ENCODE measurements around the gene FBRSL1.

The FBRSL1 gene

DNA sequence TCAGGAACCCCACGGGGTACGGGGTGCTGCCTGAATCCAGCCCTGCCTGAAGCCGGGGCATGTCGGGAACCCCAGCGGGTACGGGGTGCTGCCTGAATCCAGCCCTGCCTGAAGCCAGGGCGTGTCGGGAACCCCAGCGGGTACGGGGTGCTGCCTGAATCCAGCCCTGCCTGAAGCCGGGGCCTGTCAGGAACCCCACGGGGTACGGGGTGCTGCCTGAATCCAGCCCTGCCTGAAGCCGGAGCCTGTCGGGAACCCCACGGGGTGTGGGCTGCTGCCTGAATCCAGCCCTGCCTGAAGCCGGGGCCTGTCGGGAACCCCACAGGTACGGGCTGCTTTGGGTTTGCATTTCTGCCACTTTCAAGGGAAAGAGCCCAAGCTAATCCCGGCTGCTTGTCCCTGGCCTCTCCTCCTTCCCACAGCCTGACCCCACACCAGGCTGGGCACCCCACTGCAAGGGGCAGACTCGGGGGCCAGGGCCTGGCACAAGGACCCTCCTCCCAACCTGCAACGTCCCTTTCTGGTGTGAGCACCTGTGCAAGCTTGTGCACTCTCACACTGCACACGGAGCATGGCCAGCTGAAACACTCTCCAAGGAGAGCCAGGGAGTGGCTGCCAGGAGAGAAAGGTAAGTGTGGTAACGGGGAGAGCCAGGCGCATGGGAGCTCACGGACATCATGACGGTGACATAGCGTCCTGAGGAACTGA lies 5.6 kb upstream of the FBRSL1 start:
- no peak for DNase-seq (ENCODE audit: low read depth)

DNA sequence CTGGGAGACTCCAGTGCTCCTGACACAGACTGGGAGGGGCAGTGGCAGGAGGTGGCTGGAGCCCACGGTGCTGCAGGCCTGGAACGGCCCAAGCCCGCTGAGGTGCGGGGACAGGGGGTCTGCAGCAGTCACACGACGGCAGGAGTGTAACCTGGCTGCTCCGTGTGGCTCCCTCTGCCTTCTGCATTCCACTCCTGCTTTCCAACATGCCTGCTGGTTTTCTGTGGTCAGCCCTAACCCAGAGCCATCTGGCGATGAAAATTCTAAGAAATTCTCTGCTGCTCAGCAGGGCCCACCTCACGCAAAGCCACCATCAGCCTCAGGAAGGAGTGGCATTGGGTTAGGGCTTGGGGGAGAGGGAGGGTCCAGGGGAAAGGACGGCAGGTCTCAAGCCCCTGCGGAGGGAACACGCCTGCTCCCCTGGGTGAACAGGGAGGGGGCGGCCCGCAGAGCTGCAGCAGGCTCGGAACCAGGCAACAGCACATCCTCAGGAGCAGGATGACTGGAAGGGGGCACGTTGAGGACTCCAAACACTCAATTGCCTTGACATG lies 5.0 kb upstream of the FBRSL1 start:
- DNase-seq (ENCODE audit: low read depth) = no peak

DNA sequence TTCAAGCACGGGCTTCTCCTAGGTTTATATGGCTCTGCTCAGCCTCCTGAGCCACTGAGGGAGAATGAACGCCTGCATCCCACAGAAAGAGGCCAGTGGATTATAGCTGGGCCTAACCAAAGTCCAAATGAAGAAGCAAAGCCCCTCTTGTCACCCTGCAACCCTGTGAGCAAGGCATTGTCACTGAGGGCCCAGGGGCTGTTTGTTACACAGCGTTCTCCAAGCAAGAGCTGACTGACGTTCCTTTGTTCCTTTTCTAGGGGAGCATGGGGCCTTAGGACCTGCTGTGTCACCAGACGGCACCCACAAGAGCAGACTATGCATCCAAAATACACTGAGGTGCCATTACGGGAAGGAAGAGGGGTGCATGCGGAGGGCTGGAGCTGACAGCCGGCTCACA lies 4.3 kb upstream of the FBRSL1 start:
- no peak for DNase-seq (ENCODE audit: low read depth)

DNA sequence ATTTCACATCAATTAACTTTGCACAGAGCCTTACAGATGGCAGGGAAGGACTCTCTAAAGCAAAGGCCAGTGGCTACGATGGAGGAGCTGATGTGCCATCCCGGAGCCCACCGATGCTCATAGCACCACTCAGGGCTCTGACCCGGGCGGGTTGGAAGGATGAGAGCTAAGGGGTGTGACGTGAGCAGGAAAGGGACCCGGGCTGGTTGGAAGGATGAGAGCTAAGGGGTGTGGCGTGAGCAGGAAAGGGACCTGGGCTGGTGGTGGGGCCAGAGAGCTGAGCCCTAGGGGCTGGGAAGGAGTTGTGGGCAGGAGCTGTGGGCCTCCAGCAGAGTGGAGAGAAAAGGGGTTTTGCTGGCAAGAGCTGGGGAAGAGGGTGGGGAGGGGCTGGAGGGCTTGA lies 3.8 kb upstream of the FBRSL1 start:
- no peak for DNase-seq (ENCODE audit: low read depth)

DNA sequence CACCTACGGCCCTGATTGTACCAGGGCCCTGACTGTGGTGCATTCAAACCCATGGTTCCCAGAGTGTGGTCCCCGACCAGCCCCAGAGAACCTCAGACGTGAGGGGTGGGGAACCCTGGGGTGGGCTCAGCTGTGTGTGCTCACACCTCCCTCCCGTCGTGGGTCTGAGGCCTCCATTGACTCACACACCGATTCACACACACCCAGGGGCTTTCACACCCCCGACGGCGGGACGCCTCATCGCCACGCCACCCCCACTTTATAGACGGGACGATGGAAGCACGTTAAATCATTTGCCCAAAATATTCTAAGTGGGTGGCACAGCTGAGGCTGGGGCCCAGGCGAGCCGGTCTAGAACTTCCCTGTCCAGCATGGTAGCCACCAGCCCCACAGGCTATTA lies 3.4 kb upstream of the FBRSL1 start:
- DNase-seq (ENCODE audit: low read depth) = no peak

DNA sequence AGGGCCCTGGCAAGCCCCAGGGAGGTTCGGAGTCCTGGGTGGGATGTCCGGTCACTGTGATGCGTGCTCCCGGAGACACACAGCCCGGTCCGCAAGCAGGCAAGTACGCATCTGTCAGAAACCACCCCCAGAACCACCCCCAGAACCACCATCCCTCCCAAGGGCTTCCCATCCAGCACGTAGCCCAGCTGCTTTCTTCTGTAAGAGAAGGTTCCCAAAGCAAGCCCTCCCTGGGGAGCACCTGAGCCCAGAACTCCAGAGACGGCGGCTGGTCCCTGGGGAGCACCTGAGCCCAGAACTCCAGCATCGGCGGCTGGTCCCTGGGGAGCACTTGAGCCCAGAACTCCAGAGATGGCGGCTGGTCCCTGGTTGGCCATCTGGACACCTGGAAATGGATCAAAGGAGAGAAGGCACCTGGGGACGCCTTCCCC lies 2.6 kb upstream of the FBRSL1 start:
- DNase-seq (ENCODE audit: low read depth) = no peak

DNA sequence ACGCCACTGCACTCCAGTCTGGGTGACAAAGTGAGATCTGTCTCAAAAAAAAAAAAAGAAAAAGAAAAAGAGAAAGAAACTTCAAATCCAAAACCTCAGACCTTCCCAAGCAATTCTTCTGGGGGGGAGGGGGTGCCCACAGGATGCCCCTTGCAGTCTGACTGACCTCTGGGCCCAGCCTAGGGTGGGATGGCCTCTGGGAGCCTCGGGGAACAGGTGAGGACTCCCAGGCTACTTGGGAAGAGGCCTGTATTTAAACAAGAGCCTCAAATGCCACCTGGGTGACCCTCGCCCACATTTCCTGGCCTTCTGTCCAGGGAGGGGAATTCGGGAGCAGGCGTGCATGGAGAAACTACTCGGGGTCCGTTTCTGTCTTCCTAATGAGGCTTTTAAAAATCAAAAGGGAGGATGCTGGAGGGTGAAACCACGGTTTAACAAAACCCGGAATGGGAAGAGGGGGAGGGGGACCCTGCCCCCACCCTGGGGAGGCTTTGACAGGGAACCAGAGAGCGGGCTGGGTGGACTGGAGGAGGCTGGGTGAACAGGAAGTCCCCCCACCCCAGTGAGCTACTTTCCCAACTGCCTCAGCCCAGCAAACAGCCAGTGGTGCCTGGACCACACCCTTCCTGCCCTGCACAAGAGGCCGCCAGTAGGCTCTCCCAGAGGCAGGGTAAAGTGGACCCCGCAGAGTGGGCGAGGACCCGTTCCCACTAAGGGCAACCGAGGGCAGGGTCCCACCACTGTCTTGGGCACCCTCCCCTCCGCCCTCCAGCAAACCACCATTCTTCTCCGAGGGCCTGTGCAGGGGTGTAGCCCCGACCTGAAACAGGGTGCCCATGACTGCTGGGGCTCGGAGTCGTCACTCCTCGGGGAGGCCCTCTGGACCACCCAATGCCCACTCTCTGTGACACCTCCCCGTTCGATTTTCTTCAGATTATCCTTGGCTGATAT lies 1.5 kb upstream of the FBRSL1 start:
- DNase-seq (ENCODE audit: low read depth) = no peak

DNA sequence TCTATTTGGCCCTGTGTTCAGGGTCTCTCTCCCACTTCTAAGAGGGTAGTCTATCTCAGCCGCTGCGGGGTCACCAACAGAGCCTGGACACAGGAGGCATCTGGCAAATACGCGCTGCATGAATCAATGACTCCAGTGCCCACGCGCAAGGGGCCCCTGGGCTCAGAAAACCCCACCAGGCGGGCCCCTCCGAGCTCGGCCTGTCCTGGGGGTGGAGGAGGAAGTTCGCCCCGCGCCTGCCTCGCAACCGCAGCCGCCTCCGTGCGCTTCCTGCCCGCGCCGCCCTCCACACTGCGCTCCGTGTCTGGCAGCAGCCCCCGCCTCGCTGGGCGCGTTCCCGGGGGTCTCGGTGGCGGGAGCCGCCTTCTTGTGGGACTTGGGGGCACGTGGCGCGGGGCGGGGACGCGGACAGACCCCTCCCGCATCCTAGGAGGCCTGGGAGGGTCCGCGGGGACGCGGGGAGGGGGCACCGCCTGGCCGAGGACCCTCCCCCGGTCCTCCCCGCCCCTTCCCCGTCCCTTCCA lies 811 bp upstream of the FBRSL1 start:
- no peak for DNase-seq (ENCODE audit: low read depth)

DNA sequence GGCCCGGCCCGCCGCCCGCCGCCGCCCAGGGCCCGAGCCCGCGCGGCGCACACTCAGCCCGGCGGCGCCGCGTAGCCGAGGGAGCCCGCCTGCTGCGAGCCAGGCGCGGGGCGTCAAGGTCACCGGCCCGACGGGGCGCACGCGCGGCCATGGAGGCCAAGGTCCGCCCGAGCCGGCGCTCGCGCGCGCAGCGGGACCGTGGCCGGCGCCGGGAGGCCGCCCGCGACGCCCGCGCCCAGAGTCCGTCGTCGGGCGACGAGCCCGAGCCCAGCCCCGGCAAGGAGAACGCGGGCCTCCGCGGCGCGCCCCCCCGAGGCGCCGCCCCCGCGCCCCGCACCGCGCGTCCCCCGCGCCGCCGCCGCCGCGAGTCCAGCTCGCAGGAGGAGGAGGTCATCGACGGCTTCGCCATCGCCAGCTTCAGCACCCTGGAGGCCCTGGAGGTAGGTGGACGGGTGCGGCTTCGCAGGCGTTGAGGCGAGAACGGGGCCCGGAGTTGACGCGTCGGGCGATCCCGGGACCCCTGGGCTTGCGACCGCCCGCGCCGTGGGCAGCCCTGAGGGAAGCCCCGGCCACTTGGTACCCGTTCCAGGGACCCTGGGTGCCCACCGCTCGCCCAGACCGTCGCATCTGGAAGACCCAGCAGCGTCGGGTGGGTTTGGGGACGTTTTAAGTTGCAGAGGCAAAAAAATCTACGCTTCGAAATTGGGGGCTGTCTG lies 629 bp downstream of the FBRSL1 start:
- DNase-seq (ENCODE audit: low read depth) = no peak

DNA sequence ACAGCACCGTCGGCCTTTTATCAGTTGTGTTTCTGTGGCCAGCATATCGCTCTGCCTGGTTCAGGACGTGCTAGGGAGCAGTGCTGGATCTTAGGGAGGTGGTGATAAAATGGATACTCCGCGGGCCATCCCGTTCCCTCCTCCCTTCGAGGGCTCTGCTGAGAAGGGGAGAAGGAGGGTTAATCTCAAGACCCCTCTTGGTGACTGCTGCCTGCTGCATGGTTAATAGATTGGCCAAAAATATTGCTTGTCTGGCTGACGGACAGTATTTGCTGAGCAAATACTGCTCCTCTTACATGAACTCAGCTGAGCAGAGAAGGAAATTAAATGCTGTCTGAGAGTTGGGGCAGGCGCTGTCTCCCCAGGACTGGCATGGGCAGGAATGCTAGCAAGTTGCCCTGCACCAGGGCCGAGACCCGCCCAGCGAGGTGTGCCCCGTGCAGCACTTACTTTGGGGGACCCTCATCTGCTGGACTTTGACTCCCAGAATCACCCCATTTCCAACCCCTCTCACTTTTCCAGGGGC lies 1.2 kb downstream of the FBRSL1 start:
- DNase-seq (ENCODE audit: low read depth) = no peak

DNA sequence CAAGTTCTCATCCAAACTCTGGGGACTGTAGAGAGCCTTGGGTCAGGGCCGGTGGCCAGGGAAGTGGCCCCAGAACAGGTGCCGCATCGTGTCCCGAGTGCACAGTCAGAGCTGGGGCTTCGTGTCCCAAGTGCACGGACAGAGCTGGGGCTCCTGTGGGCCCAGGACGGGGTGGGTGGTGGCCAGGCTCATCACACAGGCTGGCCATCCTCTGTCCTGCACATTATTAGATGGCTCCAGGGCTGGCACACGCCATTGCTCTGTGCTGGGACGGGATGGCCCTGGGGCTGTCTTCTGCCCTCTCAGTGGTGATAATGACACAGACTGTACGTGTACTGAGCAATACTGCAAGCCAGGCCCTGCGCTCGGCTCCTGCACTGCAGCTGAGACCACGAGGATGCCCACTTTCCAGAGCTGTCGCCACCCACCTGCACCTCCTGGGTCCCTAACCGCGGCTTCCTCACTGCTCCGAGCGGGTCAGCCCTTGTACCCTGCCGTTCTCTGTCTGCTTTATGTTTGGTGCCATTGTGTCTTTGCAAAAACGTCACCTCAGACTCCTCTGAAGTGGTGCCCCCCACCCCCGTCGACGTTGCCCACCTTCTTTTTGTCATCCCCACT lies 1.9 kb downstream of the FBRSL1 start:
- no peak for DNase-seq (ENCODE audit: low read depth)

DNA sequence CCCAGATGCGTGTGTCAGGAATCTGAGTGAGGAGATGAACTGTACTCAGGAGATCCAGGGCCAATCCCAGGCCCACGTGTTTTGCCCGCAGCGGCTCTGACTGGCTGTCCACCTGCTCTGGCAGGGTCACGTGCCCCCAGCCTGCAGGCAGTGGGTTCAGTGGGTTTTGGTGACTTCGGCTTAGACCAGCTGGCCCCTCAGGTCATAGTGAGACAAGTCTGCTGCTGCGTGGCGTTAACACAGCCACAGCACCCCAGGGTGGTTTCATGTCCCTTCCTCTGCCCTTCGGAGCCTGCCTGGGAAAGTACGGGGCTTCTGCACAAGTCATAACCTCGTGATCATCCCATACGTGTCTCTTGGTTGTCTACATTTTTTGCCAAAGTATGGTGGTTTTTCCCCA lies 2.6 kb downstream of the FBRSL1 start:
- no peak for DNase-seq (ENCODE audit: low read depth)

DNA sequence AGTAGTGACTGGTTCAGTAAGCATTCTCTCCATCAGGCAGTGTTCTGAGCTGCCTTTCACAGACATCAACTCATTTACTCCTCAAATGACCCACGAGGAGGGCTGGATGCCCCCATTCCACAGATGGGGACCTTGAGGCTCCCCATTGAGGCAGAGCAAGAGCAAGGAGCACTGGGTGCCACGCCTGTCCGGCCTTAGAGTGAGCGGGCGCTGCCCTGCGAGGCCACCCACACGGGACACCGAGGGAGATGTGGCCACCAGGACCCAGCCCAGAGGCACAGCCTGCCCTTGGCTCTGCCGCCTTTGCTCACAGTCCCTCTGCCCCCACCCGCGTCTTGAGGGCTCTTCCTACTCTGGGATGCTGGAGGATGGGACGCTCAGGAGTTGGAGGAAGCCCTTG lies 3.0 kb downstream of the FBRSL1 start:
- no peak for DNase-seq (ENCODE audit: low read depth)

DNA sequence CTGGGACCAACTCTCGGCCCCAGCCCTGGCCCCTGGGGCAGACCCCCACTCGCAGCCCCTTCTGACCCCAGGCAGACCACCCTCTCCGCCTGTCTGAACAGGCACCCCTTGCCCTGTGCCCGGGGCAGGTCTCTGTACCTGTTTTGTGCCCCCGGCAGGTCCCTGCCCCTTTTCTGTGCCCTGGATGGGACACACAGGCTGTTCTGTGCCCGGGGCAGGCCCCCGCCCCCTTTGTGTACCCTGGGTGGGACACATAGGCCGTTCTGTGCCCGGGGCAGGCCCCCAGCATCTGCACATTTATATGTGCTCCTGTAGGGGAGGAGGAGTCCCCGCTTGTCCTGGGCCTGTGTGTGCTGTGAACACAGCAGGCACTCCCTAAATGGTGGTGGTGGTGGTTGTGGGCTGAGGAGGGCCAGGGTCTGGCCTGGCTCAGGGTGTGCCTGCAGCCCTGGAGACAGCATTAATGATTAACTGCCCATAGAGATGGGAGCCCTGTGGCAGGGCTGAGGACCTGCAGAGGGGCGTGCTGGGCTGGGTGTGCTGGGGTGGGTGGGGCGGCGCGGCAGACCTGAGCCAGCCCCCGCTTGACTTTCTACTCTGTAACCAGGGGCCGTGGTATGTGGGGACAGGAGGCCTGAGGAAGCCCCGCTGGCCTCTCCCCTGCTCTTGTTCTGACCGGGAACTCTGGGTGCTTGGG lies 3.7 kb downstream of the FBRSL1 start:
- DNase-seq (ENCODE audit: low read depth) = no peak

DNA sequence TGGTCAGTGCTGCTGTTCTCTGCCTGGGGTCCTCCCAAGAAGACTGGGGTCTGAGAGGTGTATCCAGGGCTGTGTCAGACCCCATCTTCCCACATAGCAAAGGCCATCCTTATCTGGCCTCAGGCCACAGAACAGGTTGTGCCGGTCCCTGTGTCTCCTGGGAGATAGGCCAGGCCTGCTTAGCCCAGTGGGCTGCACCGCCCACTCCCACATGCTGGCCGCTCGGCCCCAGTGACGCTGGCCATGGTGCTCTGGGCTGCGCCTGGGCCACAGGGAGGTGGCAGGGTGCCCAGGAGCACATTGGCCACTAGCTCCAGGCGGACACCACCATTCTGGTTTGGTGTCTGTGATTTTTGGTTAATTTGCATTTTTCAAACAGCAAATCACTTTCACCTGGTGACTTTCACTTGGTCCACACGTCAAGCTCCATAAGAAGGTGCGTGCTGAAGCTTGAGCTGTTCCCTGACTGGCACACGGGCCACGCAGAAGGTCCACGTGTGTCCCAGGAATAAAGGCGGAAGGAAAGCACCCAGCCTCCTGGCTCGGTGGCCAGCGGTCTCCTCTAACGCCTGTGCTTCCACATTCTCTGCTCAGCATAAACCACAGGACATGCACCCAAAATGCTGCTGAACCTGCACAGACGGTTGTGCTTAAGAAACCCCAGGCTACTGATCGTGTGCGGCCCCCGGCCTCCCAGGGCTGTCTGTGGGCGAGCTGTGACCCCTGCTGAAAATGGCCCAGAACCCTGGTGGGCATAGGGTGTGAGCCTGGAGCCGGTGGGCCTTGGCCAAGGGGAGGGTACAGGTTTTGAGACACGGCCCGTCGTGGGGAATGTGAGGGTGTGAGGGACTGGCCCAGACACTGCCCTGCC lies 4.6 kb downstream of the FBRSL1 start:
- no peak for DNase-seq (ENCODE audit: low read depth)

DNA sequence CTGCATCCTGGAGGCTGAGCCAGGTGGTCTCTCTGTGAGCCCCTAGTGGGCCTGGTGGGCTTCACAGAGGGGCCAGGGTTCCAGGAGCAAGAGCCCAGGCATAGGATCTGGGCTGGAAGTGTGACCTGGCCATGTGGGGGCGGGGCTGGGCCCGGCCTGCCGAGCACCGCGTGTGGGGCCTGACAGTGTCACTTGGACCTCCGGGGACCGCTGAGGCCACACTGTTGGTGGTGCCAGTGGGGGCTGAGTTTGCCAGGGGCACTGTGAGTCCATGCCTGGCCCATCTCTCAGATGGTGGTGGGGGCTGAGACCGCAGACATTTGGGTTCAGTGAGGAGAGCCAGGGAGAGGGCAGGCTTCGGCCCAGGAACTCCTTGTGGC lies 5.2 kb downstream of the FBRSL1 start:
- no peak for DNase-seq (ENCODE audit: low read depth)

DNA sequence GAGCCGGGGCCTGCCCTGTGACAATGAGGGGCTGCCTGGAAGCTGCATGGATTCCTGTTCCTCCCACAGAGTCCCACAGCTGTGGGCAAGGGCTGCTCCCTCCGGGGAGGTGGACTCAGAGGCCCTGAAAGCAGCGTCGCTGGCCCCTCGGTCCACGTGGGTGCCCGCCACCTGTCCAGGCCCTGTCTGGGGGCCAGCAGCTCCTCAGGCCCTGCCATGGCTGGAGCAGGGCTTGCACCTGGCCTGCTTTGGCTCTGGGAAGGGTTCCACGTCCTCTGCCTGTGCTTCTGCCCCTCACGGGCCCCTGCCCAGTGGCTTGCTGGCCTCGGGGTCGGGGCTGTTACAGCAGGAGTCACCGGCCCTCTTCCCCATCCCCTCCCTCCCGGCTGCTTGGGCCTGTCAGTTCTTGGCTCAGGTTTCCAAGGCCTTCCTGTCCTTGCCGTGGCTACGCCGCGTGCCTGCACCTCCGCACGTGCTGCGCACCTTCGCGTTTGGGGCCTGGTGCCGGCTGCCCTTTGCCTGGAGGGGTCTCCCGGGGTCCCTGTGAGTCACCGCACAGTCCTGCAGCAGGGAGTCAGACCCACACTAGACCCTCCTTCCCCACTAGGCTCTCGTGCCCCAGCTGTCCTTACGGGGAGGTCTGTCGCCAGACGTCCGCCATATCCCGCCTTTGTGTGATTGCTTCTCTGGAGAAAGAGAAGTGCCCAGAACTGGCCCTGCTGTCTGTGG lies 5.8 kb downstream of the FBRSL1 start:
- DNase-seq (ENCODE audit: low read depth) = no peak

DNA sequence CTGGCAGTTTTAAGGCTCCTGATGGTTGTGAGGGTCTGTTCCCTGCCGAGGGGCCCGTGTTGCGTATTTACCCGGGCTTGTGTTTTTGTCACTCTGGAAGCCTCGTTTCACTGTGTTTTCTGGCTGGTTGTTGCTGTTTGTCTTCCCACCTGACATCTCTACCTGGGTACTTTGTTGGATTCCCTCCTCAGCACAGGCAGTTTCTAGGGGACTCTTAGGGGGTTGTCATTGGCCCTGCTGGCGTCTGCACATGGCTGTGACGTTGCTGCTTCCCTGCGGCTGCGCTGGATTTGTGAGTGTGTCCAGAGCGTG lies 6.4 kb downstream of the FBRSL1 start:
- DNase-seq (ENCODE audit: low read depth) = no peak

DNA sequence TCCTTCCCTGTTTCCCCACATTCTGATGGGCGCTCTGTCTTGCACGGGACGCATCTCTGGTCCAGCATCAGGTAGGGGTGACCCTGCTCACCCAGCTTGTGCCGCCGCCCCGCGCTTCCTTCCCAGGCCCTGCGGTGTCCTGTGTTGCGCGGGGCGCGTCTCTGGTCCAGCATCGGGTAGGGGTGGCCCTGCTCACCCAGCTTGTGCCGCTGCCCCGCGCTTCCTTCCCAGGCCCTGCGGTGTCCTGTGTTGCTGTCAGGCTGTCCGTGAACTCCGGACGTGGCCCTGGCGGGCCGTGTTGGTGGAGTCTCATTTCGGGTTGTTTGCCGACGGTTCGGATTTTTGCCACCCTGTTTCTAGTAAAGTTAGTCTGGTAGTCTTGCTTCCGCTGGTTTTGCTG lies 6.8 kb downstream of the FBRSL1 start:
- DNase-seq (ENCODE audit: low read depth) = no peak
